ENCODE data around the gene TMEM221. TPM values are rescaled to one million over a fixed set of nuclear protein-coding genes. Genes with fewer than 3 reads are reported as not detected.

Gene TMEM221
- total RNA-seq, 4 donors from 2014 or later: 0.42 to 1.3 (median 0.61) TPM; not detected in 1

DNA sequence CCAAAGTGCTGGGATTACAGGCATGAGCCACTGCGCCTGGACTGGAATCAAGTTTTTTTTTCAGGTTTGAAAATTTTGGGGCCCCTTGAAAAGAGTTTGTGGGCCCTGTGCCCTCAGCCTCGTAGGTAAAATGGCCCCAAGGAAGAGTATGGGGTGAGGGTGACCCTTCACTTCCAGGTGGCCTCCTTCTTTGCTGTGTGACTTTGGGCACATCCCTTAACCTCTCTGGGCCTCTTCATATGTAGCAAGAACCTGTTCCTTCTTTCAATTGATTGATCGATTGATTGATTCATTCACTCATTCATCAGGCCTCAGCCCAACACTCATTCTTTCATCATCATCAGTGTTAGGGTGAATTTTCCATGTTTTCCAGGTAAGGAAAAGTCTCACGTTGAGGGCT is 3.4 kb upstream of the TMEM221 start:
- WGBS, 2 donors: 82 to 89% methylated on average over 4 of the region's 4 CpGs
- intact Hi-C loops (cut with DNase I; ENCODE audit: low total_unique reads): no loop called here
- no peak for DNase-seq (ENCODE audit: low spot score in 2 of 2)
- TF ChIP-seq, protein P1, sequence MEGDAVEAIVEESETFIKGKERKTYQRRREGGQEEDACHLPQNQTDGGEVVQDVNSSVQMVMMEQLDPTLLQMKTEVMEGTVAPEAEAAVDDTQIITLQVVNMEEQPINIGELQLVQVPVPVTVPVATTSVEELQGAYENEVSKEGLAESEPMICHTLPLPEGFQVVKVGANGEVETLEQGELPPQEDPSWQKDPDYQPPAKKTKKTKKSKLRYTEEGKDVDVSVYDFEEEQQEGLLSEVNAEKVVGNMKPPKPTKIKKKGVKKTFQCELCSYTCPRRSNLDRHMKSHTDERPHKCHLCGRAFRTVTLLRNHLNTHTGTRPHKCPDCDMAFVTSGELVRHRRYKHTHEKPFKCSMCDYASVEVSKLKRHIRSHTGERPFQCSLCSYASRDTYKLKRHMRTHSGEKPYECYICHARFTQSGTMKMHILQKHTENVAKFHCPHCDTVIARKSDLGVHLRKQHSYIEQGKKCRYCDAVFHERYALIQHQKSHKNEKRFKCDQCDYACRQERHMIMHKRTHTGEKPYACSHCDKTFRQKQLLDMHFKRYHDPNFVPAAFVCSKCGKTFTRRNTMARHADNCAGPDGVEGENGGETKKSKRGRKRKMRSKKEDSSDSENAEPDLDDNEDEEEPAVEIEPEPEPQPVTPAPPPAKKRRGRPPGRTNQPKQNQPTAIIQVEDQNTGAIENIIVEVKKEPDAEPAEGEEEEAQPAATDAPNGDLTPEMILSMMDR (IDR thresholded peaks at IDR 0.05): no peak
- TF ChIP-seq POLR2A (IDR thresholded peaks at IDR 0.05): no peak
- no peak overlapping the region for H3K4me3 ChIP-seq (ENCODE audit: low read depth, poor library complexity, severe bottlenecking)

DNA sequence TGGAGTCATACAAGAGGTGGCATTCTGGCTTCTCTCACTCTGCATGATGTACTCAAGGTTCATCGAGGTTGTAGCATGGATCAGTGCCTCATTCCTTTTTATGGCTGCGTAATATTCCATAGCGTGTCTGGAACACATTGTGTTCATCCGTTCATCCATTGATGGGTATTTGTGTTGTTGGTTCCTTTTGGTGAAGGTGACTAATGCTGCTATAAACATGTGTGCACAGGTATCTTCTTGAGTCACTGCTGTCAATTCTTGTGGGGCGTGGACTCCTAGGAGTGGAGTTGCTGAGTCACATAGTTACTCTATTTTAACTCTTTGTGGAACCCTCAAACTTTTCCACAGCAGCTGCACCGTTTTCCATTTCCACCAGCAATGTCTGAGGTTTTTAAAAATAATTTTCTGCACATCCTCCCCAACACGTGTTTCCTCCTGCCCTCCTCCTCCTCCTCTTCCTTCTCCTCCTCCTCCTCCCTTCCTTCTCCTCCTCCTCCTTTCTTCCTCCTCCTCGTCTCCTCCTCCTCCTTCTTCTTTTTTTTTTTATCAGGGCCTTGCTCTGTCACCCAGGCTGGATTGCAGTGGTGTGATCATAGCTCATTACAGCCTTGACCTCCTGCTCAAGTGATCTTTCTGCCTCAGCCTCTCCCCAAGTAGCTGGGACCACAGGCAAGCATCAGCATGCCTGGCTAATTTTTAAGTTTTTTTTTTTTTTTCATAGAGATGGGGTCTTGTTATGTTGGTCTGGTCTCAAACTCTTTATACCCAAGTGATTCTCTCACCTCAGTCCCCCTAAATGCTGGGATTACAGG is 2.0 kb upstream of the TMEM221 start:
- no peak for DNase-seq (ENCODE audit: low spot score in 2 of 2)
- no peak overlapping the region for H3K4me3 ChIP-seq (ENCODE audit: low read depth, poor library complexity, severe bottlenecking)
- 35 to 41% methylated on average over 8 of the region's 8 CpGs for WGBS, 2 donors
- TF ChIP-seq, protein P1 (IDR thresholded peaks at IDR 0.05): no peak
- no peak for TF ChIP-seq POLR2A (IDR thresholded peaks at IDR 0.05)
- intact Hi-C loops (cut with DNase I; ENCODE audit: low total_unique reads): no loop called here

DNA sequence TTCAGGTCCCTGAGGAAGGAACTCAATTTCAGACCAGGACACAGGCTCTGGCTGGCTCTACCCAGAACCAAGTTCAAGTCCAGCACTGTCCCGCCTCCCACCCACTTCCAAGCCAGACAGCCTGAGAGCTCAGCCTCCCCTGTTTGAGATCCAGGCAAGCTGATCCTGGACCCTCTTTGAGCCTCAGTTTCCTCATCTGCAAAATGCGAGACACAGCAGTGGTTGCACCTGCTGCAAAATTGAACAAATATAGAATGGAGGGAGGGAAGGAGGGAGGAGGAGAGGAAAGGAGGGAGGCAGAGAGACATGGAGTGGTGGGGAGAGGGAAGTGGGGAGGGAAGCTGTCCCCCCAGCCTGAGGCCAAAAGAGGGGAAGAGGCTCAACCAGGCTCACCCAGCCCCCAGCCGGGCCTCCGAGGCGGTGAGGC is 751 bp downstream of the TMEM221 start:
- intact Hi-C loops (cut with DNase I; ENCODE audit: low total_unique reads): no loop called here
- no peak for DNase-seq (ENCODE audit: low spot score in 2 of 2)
- H3K4me3 ChIP-seq (ENCODE audit: low read depth, poor library complexity, severe bottlenecking): no peak overlapping the region
- WGBS, 2 donors: 37 to 54% methylated on average over 5 of the region's 5 CpGs
- no peak for TF ChIP-seq POLR2A (IDR thresholded peaks at IDR 0.05)
- TF ChIP-seq, protein P1 (IDR thresholded peaks at IDR 0.05): no peak

DNA sequence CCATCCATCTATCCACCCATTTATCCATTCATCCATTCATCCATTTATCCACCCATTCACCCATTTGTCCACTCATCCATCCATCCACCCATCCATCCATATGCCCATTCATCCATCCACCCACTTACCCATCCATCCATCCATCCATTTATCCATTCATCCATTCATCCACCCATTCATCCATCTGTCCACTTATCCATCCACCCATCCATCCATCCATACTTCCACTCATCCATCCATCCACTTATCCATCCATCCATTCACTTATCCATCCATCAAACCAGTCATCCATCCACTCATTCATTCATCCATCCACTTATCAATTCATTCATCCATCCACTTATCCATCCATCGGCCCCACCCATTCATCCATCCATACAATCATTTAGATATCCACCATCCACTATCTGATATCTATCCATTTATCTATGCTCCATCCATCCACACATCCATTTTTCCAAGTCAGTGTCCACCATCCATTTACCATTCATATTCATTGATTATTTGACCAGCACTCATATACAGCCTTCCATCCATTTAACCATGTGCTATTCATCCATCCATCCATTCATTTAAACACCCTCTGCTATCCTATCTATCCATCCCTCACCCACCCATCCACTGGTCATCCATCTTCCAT is 2.8 kb downstream of the TMEM221 start:
- no peak for DNase-seq (ENCODE audit: low spot score in 2 of 2)
- intact Hi-C loops (cut with DNase I; ENCODE audit: low total_unique reads): no loop called here
- no peak overlapping the region for H3K4me3 ChIP-seq (ENCODE audit: low read depth, poor library complexity, severe bottlenecking)
- 90 to 98% methylated on average over 1 of the region's 1 CpG for WGBS, 2 donors
- TF ChIP-seq POLR2A (IDR thresholded peaks at IDR 0.05): no peak

DNA sequence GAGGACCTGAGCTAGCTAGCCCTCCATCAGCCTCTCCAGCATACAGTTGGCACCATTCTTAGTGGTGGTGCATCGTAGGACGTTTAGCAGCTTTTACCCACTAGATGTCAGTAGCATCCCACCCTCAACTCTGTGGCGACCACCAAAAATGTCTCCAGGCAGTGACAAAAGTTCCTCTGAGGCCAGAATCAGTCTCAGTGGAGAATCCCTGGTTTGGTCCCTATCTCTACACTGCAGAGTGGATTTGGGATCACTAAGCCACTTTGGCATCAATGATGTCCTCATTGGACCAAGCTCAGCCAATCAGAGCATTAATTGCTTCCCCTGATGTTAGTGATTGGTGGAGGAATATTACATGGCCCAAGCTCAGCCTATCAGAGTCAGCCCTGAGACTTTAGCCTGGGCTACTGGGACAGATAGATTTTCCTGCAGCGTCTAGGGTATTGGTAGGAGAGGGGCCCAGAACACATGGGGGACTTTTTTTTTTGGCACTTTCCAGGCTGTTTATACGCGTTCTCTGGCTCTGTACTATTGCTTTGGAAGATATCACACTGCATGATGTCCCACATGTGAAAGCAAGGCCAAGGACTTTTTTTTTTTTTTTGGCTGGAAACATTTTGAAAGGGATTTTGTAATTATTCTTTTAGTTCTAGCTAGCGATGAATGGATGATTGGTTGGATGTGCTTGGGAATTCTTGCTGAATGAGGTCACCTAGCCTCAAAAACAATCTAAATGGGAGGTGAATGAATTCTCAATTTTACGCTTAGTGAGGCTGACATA is 7.0 kb downstream of the TMEM221 start:
- WGBS, 2 donors: 34 to 44% methylated on average over 8 of the region's 8 CpGs
- TF ChIP-seq POLR2A (IDR thresholded peaks at IDR 0.05): no peak
- TF ChIP-seq, protein P1 (IDR thresholded peaks at IDR 0.05): no peak
- no peak overlapping the region for H3K4me3 ChIP-seq (ENCODE audit: low read depth, poor library complexity, severe bottlenecking)
- intact Hi-C loops (cut with DNase I; ENCODE audit: low total_unique reads): no loop called here
- no peak for DNase-seq (ENCODE audit: low spot score in 2 of 2)

DNA sequence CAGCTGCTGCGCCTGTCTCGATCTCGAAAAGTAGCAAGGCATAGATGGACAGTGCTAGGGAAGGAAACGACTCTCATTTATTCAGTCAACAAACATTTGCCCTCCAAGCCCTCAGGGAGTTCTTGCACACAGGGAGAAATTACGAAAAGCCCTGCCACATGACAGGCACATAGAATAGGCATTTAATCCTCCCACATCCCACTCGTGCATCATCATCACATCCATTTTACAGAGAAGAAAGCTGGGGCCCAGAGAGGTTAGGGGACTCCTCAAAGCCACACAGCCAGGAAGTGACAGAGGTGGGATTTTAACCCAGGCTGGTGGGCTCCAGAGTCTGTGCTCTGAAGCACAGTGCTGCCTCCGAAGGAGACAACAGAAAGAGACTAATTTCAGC is 11.6 kb downstream of the TMEM221 start:
- intact Hi-C loops (cut with DNase I; ENCODE audit: low total_unique reads): no loop called here
- TF ChIP-seq POLR2A (IDR thresholded peaks at IDR 0.05): no peak
- DNase-seq (ENCODE audit: low spot score in 2 of 2): no peak
- H3K4me3 ChIP-seq (ENCODE audit: low read depth, poor library complexity, severe bottlenecking): no peak overlapping the region
- WGBS, 2 donors: 83 to 89% methylated on average over 7 of the region's 7 CpGs

Data from lower leg skin (tissue), 4 donors.